GM12801 (cell line): ENCODE data around the gene SCYGR7.

Source experiments
- TF ChIP-seq, protein P1 (sequence below): IDR thresholded peaks from one replicate; pipeline ENCODE4 v1.5.1; 2011; ENCODE audit warnings: control low read depth; ENCODE audit not compliant: insufficient read length; ENCODE audit errors: extremely low read depth

The SCYGR7 gene

DNA sequence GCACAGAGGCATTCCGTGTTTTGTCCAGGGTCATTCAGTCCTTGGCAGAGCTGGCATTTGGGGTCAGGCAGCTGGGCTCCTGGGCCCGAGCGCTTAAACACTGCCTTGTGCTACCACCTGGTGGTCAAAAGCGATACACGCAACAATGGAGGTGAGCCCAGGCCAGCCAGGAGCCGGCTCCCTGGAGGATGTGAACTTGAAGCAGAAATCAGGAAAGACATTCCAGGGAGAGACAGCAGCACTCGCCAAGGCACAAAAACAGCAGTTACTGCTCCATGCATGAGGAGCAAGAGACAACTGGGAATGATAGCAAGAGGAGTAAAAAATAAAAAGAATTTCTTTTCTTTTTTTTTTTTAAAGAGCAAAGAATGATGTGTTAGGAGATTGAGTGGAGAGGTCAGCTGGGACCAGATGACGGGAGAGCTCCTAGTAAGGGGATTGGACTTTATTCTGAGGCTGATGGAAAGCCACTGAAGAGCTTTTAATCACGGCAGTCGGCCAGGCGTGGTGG lies 38.3 kb downstream of the SCYGR7 start:
- TF ChIP-seq, protein P1, sequence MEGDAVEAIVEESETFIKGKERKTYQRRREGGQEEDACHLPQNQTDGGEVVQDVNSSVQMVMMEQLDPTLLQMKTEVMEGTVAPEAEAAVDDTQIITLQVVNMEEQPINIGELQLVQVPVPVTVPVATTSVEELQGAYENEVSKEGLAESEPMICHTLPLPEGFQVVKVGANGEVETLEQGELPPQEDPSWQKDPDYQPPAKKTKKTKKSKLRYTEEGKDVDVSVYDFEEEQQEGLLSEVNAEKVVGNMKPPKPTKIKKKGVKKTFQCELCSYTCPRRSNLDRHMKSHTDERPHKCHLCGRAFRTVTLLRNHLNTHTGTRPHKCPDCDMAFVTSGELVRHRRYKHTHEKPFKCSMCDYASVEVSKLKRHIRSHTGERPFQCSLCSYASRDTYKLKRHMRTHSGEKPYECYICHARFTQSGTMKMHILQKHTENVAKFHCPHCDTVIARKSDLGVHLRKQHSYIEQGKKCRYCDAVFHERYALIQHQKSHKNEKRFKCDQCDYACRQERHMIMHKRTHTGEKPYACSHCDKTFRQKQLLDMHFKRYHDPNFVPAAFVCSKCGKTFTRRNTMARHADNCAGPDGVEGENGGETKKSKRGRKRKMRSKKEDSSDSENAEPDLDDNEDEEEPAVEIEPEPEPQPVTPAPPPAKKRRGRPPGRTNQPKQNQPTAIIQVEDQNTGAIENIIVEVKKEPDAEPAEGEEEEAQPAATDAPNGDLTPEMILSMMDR, result no peak

GRCh38 chr2:227767830-227768229 lies 39.7 kb downstream of the SCYGR7 start:
- TF ChIP-seq, protein P1, result no peak

- TF ChIP-seq, protein P1, result no peak
These were observed 44.1 kb downstream of the SCYGR7 start for GRCh38 chr2:227772197-227772661.

- TF ChIP-seq, protein P1, result no peak
These were observed 44.8 kb downstream of the SCYGR7 start for GRCh38 chr2:227772932-227773331.

DNA sequence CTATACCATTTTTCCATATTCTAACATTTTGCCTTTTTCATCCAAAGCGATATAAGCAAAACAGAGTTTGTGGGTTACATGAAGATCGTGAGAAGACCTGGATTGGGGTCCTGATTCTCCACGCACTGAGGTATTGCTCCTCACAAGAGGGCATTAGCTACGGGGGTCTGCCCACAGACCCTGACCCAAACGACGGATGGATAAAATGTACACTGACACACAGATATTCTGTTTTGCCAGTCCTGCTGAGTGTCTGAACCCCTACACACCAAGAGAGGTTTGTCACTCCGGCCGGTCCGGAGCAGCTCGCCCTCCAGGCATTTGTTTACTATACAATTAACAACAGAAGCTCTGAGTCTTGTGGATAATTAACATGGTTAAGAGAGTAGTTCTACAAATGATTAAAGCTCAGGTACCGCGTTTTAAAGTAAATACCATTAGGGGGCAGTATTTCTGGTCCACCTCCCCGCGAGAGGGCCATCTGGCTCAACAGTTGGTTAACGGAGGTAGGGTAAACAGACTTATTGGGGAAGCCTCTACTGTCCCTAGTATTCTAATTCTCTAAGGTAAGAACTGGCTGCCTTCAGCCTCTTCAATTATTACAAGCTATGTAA lies 46.0 kb downstream of the SCYGR7 start:
- TF ChIP-seq, protein P1, result no peak

GRCh38 chr2:227774895-227775842 lies 47.0 kb downstream of the SCYGR7 start:
- TF ChIP-seq, protein P1, result no peak
